Hematopoietic multipotent progenitor cell treated with erythropoietin and hydrocortisone succinate and interleukin-3 and kit ligand, for 6 days (in vitro differentiated cells): ENCODE measurements around the gene GPATCH1.
A peak's percentile ranks its signal among the peaks of the same experiment; 100 is the strongest.

ENCODE experiments used
- DNase-seq: peaks from one replicate; pipeline ENCODE4 v3.0.0-alpha.2; 2015

Gene GPATCH1

GRCh38 chr19:33064458-33064791 is 16.6 kb upstream of the GPATCH1 start:
- no peak for DNase-seq

DNA sequence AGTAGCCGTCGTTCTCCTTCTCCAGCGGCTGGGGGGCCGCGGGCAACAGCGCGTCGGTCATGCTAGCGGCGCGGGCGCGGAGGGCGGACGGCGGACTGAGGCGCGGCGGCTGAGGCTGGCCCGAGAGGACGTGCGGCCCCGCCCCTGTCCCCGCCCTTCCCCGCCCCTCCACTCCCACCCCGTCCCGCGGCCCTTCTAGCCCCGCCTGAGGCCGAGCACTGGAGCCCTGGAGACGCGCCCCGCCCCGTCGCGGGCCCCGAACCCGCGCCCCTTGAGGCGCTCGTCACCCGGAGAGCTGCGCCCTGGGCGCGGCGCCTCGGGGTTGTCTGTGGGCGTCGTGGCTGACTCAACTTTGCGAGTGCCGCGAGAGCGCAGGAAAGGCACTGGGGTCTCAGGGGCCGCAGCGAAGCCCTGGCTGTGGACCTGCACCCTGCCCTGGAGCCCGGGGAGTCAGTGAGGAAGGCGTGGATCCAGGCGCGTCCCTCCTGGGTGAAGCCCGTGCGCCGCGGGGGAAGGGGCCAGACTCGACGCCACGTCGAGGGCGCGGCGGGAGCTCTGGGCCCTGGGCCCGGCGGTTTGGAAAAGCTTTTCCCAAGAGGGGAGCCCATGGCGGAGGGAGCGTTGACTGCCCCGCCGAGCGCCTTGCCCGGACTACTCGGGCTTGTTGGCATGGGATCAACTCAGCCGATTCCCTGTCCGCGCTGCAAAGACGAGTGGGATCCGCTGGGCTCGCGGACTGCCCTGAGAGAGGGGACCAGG is 16.0 kb upstream of the GPATCH1 start, which contains the start of gene RHPN2:
RHPN2 (minus strand) TSS at position 97 of the 759 bp plus-strand sequence; CDS start at position 61, 36 bp downstream.
- peak; percentile 82 for DNase-seq

DNA sequence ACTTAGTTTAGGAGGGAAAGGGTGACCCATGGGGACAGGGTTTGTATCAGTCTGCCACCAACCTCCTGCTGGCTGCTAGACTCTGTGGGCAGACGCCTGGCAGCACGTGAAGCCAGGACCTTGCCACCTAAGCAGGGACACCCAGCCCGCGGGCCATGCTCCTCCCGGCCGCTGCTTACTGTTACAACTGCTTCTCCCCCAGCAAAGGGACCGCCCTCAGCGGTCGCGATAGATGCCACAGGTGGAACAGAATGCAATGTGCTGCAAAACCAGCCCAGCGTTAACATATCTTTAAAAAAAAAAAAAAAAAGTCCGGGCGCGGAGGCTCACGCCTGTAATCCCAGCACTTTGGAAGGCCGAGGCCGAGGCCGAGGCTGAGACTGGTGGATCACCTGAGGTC is 14.4 kb upstream of the GPATCH1 start:
- DNase-seq, result no peak

- no peak for DNase-seq
Observed at GRCh38 chr19:33067121-33067520, 13.9 kb upstream of the GPATCH1 start.

- no peak for DNase-seq
Observed at GRCh38 chr19:33071887-33072286, 9.1 kb upstream of the GPATCH1 start.

DNA sequence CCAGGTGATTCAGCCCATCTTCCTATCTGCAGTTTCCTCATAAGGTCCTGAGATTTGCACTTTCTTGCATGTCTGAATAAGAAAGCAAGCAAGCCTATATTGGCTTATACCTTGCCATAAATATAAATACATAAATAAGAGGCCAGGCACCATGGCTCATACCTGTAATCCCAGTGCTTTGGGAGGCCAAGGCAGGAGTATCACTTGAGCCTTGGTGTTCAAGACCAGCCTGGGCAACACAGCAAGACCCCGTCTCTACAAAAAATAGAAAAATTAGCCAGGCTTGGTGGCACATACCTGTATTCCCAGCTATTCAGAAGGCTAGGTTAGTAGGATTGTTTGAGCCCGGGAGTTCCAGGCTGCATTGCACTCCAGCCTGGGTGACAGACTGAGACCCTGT is 5.5 kb upstream of the GPATCH1 start:
- no peak for DNase-seq

GRCh38 chr19:33085570-33086128 is 4.7 kb downstream of the GPATCH1 start:
- DNase-seq, result no peak

- DNase-seq, result no peak
Observed at GRCh38 chr19:33086955-33087354, 6.0 kb downstream of the GPATCH1 start.

DNA sequence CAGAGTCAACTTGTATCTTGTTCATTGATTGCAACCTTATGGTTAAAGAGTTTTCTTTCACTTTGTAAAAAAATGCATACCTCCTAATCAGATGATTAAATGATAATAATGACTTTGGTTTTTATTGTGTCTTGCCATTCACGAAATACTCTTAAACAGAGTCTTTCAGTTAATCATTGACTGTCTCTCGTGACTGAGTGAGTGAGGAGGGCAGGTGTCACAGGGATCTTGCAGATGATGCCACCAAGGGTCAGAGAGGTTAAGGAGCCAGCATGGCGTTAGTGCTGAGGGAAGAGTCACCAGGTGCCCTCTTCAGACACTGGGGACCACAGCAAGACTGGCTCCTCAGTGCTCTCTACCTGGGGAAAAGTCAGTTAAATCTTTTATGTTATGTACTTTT is 8.0 kb downstream of the GPATCH1 start:
- DNase-seq, result no peak

DNA sequence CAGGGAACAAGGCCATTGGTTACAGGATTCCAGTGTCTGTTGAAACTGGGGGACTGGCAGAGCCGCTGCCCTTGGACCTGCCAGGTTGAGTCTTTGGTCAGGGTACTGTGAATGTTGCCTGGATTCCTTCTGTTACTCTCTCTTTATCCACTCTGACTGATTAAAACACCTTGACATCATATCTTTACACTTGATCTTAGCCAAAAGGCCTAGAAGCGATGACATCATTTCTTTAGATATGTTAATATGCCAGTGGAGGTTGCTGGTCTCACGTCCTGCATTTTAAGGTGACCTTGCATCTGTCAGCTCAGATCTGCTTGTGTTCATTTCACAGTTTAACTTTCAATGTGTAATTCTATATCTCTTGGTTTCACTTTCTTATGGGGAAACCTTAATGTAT is 9.2 kb downstream of the GPATCH1 start:
- DNase-seq, result no peak

DNA sequence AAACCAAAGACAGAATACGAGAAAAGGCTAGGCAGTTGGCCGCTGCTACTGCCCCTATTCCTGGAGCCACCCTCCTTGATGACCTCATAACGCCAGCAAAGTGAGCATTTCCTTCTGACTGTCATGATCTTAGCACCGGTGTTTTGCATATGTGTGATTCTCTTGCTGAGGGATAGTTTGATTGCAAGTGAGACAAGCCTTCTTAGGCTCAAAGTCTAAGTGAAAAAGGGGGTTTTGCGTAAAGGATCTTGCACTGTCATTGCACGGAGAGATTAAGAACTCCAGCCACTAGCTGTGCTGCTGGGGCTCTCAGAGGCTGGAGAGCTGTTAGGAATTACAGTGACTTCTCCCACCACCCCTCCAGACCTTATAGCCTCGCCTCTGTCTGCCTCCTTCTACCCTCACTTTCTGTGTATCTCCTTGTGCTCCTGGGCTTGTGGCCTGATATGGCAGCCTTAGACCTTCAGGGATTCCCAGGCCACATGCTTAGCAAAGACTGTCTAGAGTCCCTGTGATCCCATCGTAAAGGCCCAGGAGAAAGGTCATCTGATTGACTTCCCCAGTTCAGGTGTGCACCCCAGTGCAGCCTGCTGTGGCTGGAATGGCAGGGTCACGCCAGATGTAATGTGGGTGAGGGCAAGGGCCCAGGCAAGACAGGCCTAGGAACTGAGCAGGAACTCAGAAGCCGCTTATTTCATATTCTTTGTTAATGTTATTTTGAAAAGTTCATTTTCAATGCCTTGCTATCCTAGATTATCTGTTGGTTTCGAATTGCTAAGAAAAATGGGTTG is 12.6 kb downstream of the GPATCH1 start:
- DNase-seq, result no peak

GRCh38 chr19:33094436-33095067 is 13.6 kb downstream of the GPATCH1 start:
- DNase-seq, result no peak

DNA sequence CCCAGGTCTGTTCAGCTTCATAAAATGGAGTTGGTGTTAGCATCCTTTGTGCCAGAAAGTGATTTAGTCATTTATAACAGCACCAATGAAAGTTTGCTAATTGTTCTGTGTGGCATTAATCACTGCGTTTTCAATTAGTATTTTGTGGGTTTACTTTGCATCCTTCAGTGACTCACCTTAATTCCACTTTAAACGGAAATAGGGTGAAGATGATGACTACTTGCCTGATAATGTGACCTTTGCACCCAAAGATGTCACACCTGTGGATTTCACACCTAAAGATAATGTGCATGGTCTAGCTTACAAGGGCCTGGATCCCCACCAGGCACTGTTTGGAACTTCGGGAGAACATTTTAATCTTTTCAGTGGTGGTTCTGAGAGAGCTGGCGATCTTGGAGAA is 15.0 kb downstream of the GPATCH1 start:
- no peak for DNase-seq

GRCh38 chr19:33098055-33098534 is 17.1 kb downstream of the GPATCH1 start:
- no peak for DNase-seq

- DNase-seq, result peak; percentile 25
Observed at GRCh38 chr19:33100894-33101644, 20.1 kb downstream of the GPATCH1 start.

DNA sequence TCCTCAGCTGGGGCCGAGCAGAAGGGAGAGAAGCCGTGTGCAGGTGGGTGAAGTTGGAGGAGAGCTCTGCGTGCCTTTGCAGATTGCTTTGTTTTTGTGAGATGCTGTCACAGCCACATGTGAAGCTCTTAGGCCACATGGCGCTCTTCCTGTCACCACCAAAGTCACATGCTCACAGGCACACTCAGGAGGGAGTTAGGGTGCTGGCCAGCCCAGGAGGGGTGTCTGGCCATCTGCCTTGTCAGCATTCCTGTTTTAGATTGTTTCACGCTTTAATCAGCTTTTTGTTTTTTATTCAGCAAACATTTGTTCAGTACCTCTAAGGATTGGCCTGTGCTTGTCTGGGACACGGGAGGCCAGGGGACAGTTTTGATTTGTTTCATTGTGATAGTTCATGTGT is 21.9 kb downstream of the GPATCH1 start:
- DNase-seq, result no peak

- no peak for DNase-seq
Observed at GRCh38 chr19:33108161-33108560, 27.2 kb downstream of the GPATCH1 start.

DNA sequence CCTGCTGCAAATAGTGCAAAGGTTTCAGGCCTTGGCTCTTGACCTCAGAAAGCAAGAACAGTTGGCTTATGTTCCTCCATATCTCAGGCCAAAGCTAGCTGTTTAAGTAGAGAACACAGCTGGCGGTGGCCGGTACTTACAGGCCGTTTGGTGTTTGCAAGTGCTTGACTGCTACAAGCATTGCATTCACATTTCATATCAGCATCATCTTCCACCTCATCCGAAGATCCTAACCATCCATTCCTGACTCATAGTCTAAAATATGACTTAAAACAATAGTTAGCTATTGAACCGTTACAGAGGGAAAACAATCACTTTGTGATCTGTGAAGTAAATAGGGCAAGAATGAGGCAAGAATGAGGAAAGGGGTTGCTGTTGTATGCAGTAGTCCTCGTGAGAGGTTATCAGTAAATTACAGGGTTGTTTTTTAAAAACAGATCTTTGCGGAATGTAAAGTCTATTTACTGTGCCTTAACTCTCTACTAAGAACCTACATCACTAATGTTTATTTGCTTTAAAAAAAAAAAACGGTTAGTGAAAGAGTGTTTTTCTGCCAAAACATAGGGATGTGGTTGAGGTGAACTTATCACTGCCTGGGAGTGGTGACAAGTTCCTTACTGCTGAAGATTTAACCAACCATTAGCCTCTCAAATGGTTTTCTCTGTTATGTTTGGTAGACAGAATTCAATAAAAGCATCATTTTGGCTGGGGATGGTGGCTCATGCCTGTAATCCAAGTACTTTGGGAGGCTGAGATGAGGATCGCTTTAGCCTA is 29.3 kb downstream of the GPATCH1 start:
- no peak for DNase-seq

GRCh38 chr19:33111587-33111986 is 30.6 kb downstream of the GPATCH1 start:
- no peak for DNase-seq

GRCh38 chr19:33114312-33114711 is 33.3 kb downstream of the GPATCH1 start:
- DNase-seq, result no peak

- DNase-seq, result no peak
Observed at GRCh38 chr19:33117501-33117900, 36.5 kb downstream of the GPATCH1 start.

DNA sequence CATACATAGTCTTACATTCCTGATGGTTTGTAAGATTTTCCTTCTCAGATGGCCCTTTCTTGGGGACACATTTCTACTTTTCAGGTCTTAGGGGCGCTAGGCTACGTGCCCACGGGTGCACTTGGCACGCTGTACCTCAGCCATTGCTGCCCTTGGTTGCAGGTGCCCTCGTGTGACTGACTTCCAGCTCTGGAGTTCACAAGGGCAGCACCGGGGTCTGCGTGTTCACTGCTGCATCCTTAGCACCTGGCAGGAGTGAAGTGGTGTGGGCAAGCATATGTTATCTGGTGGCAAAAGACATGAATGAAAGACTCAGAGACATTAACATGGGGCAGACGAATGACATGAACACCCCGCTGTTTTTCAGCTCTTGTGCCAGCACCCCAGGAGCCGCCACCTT is 37.7 kb downstream of the GPATCH1 start:
- no peak for DNase-seq
